22Rv1 (cell line): Measurements from ENCODE around the gene SPOCK3.

Experiments
- CTCF ChIP-seq: fragments of 450-650 bp; IDR thresholded peaks from 2 replicates; pipeline ENCODE4 v1.5.1; 2017; ENCODE audit warnings: mild to moderate bottlenecking
- ZFX ChIP-seq: fragments of 450-650 bp; IDR thresholded peaks from 2 replicates; pipeline ENCODE4 v1.6.1; 2017; ENCODE audit warnings: antibody characterized with exemption, borderline replicate concordance

- TF ChIP-seq CTCF (no peak), ZFX (no peak)
These were observed 57.4 kb downstream of the SPOCK3 start for GRCh38 chr4:167176723-167177367.
